Activated naive CD4-positive, alpha-beta T cell treated with anti-CD3 and anti-CD28 coated beads, Interleukin-2, amount 50 U/mL, for 24 hours (primary cell): ENCODE data around the gene TMIGD3.

Source experiments
- H3K27ac Mint-ChIP-seq: one replicate; pipeline ENCODE4 v1.8.0; 2021; ENCODE audit warnings: mild to moderate bottlenecking, mixed read lengths
- H3K27me3 Mint-ChIP-seq: one replicate; pipeline ENCODE4 v1.8.0; 2021; ENCODE audit warnings: mixed read lengths
- H3K36me3 Mint-ChIP-seq: one replicate; pipeline ENCODE4 v1.8.0; 2021; ENCODE audit warnings: mixed read lengths
- H3K4me1 Mint-ChIP-seq: one replicate; pipeline ENCODE4 v1.8.0; 2021; ENCODE audit warnings: mixed read lengths
- H3K4me3 Mint-ChIP-seq: one replicate; pipeline ENCODE4 v1.8.0; 2021; ENCODE audit warnings: mild to moderate bottlenecking, mixed read lengths
- H3K9me3 Mint-ChIP-seq: one replicate; pipeline ENCODE4 v1.8.0; 2021; ENCODE audit warnings: mixed read lengths

TMIGD3 gene

DNA sequence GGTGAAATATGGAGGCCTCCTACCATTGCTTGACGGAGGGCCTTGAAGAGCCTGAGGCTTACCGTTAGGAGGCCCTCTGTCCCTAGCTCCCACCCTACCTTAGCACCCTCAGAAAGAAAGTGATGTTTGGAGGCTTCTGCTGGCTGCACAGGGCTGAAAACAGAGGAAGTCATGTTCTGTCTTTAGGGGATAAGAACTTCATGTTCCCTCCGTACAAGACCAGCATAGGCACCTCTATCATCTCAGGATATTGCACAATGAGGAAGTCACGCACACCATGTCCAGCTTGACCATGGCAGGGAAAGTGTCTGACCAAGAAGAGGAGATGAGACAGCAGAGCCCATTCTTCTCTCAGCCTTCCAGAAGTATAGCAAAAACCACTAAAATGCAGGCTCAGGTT lies 13.8 kb downstream of the TMIGD3 start:
- H3K36me3 Mint-ChIP-seq: no peaks in the 10 kb centered on the region
- H3K27ac Mint-ChIP-seq: no peak overlapping the region
- H3K4me3 Mint-ChIP-seq: no peak overlapping the region
- no peaks in the 10 kb centered on the region for H3K27me3 Mint-ChIP-seq
- H3K4me1 Mint-ChIP-seq: no peaks in the 10 kb centered on the region
- H3K9me3 Mint-ChIP-seq: no peaks in the 10 kb centered on the region

DNA sequence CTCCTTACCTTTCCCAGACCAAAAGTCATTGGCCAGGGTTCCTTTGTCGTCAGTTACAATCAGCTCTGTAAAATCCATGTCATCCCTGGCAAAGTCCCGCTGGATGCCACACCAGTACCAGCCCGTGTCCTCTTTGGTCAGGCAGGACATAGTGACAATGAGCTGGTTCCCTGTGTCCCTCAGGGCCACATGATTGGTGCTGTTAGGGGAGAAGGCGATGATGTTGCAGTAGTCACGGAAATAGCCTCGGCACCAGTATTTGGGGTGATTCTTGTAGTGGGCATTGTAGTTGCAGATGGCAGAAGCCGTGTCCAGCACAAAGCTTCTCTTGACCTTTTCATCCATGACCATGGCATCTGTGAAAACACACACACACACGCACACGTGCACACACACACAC lies 14.8 kb downstream of the TMIGD3 start:
- Mint-ChIP-seq H3K4me1 (peaks cover under 1% of the 10 kb centered on the region), H3K27ac (no peak overlapping the region)

DNA sequence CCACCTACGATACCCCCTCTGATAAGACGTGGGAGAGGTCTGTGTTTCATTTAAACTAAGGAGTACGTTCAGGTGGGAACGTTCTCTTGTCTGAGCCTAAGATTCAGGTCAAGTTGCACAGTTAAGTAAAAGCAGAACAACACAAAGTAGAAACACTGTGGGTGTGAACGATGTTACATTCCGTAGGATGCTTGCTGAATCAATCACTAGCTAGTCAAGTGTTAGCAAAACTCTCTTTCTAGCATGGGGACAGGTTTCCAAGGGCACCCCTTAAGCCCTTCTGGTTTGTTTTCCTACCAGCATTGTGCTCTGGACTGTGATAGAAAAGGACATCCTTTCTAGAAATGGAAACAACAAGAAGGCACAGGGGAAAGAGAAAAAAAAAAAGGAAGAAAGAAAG lies 16.3 kb downstream of the TMIGD3 start:
- no peaks in the 10 kb centered on the region for H3K9me3 Mint-ChIP-seq
- peaks cover 12% of the 10 kb centered on the region for H3K4me1 Mint-ChIP-seq
- H3K36me3 Mint-ChIP-seq: no peaks in the 10 kb centered on the region
- H3K27ac Mint-ChIP-seq: no peak overlapping the region
- no peaks in the 10 kb centered on the region for H3K27me3 Mint-ChIP-seq
- no peak overlapping the region for H3K4me3 Mint-ChIP-seq

More for the DNA sequence above, 14.8 kb downstream of the TMIGD3 start:
- no peaks in the 10 kb centered on the region for H3K36me3 Mint-ChIP-seq
- H3K9me3 Mint-ChIP-seq: no peaks in the 10 kb centered on the region
- no peak overlapping the region for H3K4me3 Mint-ChIP-seq
- no peaks in the 10 kb centered on the region for H3K27me3 Mint-ChIP-seq

DNA sequence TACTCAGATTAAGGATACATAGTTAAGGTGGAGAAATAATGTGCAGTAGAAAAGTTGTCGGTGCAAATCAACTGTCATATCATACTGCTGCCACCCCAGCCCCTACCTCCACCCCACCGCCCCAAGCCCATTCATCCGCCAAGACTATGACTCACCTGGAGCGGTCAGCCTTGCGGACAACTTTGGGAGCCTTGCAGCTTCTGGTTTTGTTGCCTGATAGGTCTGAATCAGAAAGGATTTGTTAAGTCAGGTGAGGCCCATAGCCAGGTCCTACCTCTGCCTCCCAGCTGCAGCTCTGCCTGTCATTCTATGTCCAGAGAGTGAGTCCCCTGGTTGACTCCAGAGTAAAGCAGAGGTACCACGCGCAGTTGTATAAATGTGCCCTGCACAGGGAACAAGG lies 17.0 kb downstream of the TMIGD3 start:
- peaks cover 19% of the 10 kb centered on the region for H3K4me1 Mint-ChIP-seq
- no peak overlapping the region for H3K4me3 Mint-ChIP-seq
- H3K9me3 Mint-ChIP-seq: no peaks in the 10 kb centered on the region
- H3K36me3 Mint-ChIP-seq: no peaks in the 10 kb centered on the region
- no peak overlapping the region for H3K27ac Mint-ChIP-seq
- no peaks in the 10 kb centered on the region for H3K27me3 Mint-ChIP-seq

DNA sequence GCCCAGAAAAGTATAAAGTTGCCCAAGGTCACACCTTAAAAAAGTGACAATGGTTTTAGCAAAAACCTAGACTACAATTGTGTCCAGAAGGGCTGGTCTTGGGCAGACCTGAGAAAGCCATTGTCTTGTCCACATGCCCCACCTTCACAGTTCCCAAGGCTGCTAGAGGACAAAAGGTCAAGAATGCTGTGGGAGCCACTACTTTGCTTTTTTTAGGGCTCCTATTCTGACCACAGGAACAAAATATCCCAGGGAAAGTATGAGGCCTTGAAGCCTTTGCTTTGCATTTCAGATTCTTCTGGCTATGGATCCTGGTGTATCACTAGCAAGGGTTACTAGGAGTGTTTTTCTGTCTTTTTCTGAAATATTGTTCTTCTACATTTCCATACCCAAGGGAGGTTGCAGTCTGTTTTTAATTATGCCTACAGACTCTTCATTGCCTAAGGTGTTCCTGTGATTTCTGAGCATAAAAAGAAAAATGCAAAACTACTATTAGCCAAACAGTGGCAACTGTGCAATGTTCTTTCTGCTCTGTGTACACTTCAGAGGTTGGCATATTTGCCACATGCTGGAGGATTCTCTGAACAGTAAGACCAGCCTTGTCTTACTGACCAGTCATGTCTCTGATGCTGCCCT lies 18.9 kb downstream of the TMIGD3 start:
- Mint-ChIP-seq H3K4me3 (no peak overlapping the region), H3K27me3 (no peaks in the 10 kb centered on the region), H3K9me3 (no peaks in the 10 kb centered on the region), H3K27ac (no peak overlapping the region), H3K4me1 (peaks cover 25% of the 10 kb centered on the region), H3K36me3 (no peaks in the 10 kb centered on the region)

DNA sequence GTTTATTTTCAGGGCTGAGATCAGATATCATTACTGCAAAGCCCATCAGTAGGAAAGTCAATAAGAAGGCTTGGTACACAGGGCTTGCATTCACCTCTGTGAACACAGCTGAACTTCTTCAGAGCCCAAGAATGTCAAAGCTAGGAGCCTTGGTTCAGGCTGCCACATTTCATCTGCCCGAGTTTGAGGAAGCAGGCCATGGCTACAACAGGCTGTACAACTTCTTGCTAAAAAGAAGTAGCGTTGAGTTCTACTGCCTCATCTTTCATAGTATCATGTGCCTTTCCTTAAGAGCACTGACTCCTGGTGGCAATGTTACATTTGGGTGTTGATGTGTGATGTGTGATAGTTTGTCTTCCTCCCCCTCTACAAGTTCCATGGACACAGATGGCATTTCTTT lies 19.6 kb downstream of the TMIGD3 start:
- no peaks in the 10 kb centered on the region for H3K27me3 Mint-ChIP-seq
- H3K27ac Mint-ChIP-seq: no peak overlapping the region
- H3K9me3 Mint-ChIP-seq: no peaks in the 10 kb centered on the region
- peaks cover 31% of the 10 kb centered on the region for H3K4me1 Mint-ChIP-seq
- H3K4me3 Mint-ChIP-seq: no peak overlapping the region
- no peaks in the 10 kb centered on the region for H3K36me3 Mint-ChIP-seq

DNA sequence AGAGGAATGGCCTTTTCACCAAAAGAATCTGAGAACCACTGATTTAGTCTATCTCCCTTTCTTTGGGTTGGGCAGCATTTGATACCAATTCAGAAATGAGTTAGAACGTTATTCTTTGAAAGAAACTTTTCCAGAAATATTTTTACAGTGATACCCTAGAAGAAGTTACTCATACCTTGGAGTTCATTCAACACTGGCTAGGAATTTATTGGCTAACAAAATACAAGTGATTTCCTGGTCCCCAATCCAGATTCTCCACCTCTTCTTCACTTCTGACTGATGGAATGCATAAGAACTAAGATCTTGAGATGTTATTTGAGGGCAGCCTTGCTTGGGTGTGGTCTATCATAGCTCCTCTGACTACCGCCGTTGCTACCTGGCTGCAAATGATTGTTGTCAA lies 20.3 kb downstream of the TMIGD3 start:
- Mint-ChIP-seq H3K9me3 (peaks cover 4% of the 10 kb centered on the region), H3K27ac (no peak overlapping the region), H3K4me1 (peaks cover 38% of the 10 kb centered on the region), H3K4me3 (no peak overlapping the region), H3K36me3 (peaks cover 4% of the 10 kb centered on the region), H3K27me3 (no peaks in the 10 kb centered on the region)

DNA sequence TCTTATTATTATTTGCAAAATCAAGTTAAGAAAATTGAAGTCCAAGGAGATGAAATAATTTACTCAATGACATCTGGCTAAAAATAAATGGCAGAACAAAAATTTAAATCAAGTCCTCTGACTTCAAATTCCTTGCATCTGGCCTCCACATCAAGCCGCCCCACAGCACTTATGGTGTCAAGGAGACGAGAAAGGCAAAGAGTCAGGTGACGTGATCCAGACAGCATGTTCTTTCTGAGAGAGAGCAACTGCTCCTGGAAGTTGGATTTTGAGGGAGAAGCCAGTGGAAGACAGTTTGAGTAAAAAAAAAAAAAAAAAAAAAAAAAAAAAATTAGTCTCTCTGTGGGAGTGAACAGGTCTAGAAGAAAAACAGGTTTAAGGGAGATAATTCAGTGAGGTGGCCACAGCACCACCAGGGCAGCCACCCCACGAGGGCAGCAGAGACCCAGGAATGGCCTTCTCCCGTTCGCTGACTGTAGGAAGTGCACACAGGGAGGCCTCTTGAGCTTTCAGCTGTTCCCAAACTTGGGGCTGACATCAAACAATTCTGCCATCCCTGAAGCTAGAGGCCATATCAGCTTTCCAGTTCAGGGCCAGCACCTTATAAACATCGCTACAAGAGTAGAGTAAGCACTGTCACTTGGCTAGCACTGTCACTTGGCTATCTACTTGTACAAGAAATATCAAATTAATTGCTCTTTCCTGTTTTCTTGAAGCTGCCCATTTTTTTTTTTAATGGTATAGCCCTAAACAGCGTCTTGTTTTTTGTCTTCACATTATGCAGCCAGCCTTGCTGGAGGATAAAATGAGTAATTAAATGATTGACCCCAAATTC lies 21.8 kb downstream of the TMIGD3 start:
- peaks cover 53% of the 10 kb centered on the region for H3K4me1 Mint-ChIP-seq
- peaks cover 11% of the 10 kb centered on the region for H3K36me3 Mint-ChIP-seq
- H3K9me3 Mint-ChIP-seq: peaks cover 10% of the 10 kb centered on the region
- no peak overlapping the region for H3K4me3 Mint-ChIP-seq
- H3K27ac Mint-ChIP-seq: no peak overlapping the region
- H3K27me3 Mint-ChIP-seq: no peaks in the 10 kb centered on the region

DNA sequence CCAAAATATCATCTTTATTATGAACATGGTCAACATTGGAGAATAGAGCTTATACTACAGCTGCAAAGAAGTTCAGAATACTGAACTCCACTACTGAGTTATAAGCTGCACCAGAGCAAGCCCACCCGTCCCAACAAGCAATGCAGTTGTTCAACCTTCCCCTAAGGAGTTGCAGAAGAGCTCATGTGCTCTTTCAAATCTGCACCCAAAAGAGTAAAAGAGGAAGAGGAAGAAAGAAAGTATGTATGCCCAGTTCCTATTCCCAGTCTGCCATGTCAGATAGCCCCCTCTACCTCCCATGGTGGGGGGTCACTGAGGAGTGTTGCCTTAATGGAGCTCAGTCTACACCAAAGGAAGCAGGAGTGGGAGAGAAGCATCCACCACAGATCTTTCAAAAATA lies 22.8 kb downstream of the TMIGD3 start:
- Mint-ChIP-seq H3K4me3 (no peak overlapping the region), H3K9me3 (peaks cover 10% of the 10 kb centered on the region), H3K36me3 (peaks cover 11% of the 10 kb centered on the region), H3K27ac (no peak overlapping the region), H3K4me1 (peaks cover 63% of the 10 kb centered on the region), H3K27me3 (no peaks in the 10 kb centered on the region)

DNA sequence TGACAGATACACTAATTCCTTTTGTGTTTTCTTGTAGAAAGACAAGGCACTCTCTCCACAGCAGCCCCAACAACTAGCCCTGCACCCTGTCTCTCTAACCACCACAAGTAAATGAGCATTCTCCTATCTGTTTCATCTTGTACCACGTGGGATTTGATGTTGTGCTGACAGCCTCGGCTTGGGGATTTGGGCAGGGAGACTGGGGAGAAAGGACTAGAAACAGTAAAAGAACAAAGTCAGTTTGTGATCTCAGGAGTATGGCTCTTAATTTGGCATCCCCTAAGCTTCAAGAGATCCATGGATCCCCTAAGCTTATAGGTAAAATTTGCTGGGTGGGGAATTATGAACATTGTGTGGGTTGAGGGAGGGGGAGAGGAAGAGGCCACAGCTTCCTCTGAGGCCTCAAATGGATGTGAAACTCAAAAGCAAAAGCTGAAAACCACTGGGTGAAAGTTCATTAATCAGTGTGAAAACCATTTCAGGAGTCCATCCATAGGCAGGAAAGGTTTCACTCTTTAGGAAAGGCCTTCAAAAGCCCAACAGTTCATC lies 26.6 kb downstream of the TMIGD3 start:
- H3K27me3 Mint-ChIP-seq: no peaks in the 10 kb centered on the region
- peaks cover 68% of the 10 kb centered on the region for H3K4me1 Mint-ChIP-seq
- H3K9me3 Mint-ChIP-seq: peaks cover 10% of the 10 kb centered on the region
- H3K27ac Mint-ChIP-seq: peak overlapping the region; percentile 94
- H3K36me3 Mint-ChIP-seq: peaks cover 15% of the 10 kb centered on the region
- H3K4me3 Mint-ChIP-seq: peak overlapping the region; percentile 95

DNA sequence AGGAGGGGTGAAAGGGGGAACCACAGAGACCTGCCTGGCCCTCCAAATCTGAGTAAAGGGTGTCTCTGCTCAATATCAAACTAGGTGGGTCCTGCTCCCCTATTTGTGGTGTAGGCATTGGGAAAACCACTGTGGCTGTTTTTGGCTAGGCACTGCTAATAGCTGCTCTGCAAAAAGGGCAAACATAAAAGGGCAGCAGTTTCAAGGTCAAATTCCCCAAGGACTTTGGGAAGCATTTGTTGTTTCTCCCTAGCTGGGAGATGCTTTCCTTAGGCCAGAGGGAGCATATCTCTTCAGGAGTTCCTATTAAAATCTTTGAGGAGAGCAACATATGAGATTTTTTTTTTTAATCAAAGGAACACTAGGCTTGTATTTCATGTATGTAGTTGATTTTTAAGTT lies 27.2 kb downstream of the TMIGD3 start:
- H3K4me3 Mint-ChIP-seq: peak overlapping the region; percentile 95
- peaks cover 15% of the 10 kb centered on the region for H3K36me3 Mint-ChIP-seq
- no peaks in the 10 kb centered on the region for H3K27me3 Mint-ChIP-seq
- peak overlapping the region; percentile 94 for H3K27ac Mint-ChIP-seq
- peaks cover 10% of the 10 kb centered on the region for H3K9me3 Mint-ChIP-seq
- H3K4me1 Mint-ChIP-seq: peaks cover 62% of the 10 kb centered on the region

DNA sequence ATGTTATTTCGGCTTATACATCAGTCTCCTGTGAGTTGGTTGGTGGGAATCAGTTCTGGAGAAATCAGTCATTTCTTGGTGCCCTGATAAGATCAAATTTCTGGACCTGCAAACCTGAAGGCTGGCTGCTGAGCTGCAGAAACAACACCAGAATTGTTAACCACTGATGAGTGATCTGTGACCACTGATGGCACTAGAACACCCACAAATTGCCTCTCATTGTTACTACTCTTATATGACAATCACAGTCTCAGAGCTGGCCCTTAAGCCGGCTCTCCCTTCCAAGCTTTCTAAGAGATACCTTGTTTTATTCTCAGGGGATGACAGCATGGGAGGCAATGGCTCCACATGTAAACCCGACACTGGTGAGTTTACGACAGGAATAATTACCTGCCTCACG lies 27.7 kb downstream of the TMIGD3 start:
- Mint-ChIP-seq H3K4me3 (peak overlapping the region; percentile 95), H3K27ac (peak overlapping the region; percentile 94), H3K36me3 (peaks cover 15% of the 10 kb centered on the region), H3K4me1 (peaks cover 62% of the 10 kb centered on the region), H3K9me3 (peaks cover 10% of the 10 kb centered on the region), H3K27me3 (no peaks in the 10 kb centered on the region)

DNA sequence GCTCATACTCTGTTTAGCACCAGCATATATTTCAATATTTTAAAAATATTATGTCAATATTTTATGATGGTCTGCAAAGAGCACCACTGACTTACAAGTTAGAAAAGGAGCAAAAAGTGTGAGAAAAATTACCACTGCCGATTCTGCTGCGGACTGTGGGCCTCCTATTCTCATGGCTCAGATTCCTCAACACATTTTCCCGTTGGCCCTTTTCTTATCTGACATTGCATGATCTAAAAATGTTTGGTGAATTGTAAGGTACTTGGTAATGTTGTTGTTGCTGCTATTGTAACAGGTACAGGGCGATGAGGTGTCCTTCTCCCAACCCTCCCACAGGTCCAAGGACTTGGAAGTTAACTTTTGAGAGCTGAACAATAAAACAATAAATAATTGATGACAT lies 28.9 kb downstream of the TMIGD3 start:
- H3K27ac Mint-ChIP-seq: peak overlapping the region; percentile 99
- H3K4me3 Mint-ChIP-seq: peak overlapping the region; percentile 95
- peaks cover 58% of the 10 kb centered on the region for H3K4me1 Mint-ChIP-seq

DNA sequence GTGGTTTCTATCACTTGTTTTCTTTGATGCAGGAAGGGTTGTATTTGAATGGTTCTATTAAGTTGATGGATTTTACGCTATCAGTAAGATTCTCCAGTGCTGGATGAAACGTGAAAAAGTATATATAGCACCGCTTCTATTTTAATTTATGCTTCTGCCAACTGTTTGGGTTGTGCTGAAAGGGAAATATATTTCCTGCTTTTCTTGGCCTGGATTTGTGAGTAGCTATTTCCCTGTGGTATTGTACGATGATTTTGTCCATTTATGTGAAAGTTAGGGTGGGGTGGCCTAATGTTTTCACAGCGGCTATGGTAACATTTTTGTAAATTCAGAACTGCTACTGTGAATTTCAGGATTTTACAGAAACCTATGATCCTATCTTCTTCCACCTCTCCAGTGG lies 29.3 kb downstream of the TMIGD3 start:
- Mint-ChIP-seq H3K36me3 (peaks cover 15% of the 10 kb centered on the region), H3K27me3 (no peaks in the 10 kb centered on the region), H3K4me3 (peak overlapping the region; percentile 95), H3K9me3 (peaks cover 10% of the 10 kb centered on the region), H3K4me1 (peaks cover 54% of the 10 kb centered on the region), H3K27ac (peak overlapping the region; percentile 99)

More for the DNA sequence above, 28.9 kb downstream of the TMIGD3 start:
- peaks cover 10% of the 10 kb centered on the region for H3K9me3 Mint-ChIP-seq
- peaks cover 15% of the 10 kb centered on the region for H3K36me3 Mint-ChIP-seq
- no peaks in the 10 kb centered on the region for H3K27me3 Mint-ChIP-seq

DNA sequence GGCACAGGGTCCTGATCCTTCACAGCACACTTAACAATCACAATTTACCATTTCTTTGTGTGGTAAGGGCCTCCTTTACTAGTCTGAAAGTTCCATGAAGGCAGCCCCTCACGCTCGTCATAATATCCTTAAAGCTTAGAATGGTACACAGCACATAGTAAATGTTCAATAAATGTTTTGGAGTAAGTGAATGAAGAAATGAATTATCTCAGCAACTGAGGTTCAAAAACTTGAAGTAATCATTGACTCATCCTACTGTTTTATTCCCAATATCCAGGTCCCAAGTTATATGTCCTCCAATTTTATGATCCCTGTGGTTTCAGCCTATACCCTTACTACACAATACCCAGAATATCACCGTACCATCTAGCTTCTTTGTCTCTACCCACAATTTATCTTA lies 31.9 kb downstream of the TMIGD3 start:
- Mint-ChIP-seq H3K9me3 (no peaks in the 10 kb centered on the region), H3K27me3 (no peaks in the 10 kb centered on the region), H3K36me3 (peaks cover 6% of the 10 kb centered on the region), H3K27ac (no peak overlapping the region), H3K4me1 (peaks cover 37% of the 10 kb centered on the region), H3K4me3 (no peak overlapping the region)

DNA sequence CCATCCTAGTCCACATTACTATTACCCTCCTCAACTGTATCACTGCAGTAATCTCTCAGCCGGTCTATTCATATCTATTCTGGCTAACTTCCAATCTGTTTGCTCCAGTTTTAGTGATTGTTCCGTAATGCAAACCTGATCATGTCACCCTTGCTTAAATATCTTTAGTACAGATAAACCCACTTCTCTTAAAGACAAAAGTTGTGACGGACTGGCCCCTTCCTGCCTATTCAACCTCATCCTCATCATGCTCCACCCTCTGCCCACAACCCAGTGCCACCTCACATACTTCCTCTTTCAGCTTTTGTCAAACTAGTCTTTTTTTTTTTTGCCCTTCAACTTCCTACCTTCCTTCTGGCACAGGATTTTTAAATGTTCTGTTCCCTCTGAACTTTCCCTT lies 32.4 kb downstream of the TMIGD3 start:
- no peak overlapping the region for H3K4me3 Mint-ChIP-seq

More for the DNA sequence above, 32.4 kb downstream of the TMIGD3 start:
- H3K4me1 Mint-ChIP-seq: peaks cover 32% of the 10 kb centered on the region
- peaks cover 6% of the 10 kb centered on the region for H3K36me3 Mint-ChIP-seq
- H3K9me3 Mint-ChIP-seq: no peaks in the 10 kb centered on the region
- no peak overlapping the region for H3K27ac Mint-ChIP-seq
- no peaks in the 10 kb centered on the region for H3K27me3 Mint-ChIP-seq
